Trophoblast cell (in vitro differentiated cells and primary cell): ENCODE measurements around the gene DDIT4.
"Not testable (repeated sequence)": the region's sequence is repeated elsewhere in the genome, so short reads cannot be mapped to it uniquely, and the experiment has no call there.

Experiments
- DNase-seq, 2 donors: peaks; one replicate each; pipeline ENCODE4 v3.0.0-alpha.2; 2016
- H2AFZ ChIP-seq: 2 replicates; pipeline ENCODE4 v1.6.1; 2013; ENCODE audit warnings: low read length, moderate library complexity, mild to moderate bottlenecking; ENCODE audit not compliant: insufficient read depth, poor library complexity
- H2AK5ac ChIP-seq: 2 replicates; pipeline ENCODE4 v1.6.1; 2013; ENCODE audit warnings: mild to moderate bottlenecking, low read length
- H2BK120ac ChIP-seq: 2 replicates; pipeline ENCODE4 v1.6.1; 2013; ENCODE audit warnings: low read length, mild to moderate bottlenecking, moderate library complexity; ENCODE audit not compliant: insufficient read depth, poor library complexity
- H2BK12ac ChIP-seq: 2 replicates; pipeline ENCODE4 v1.6.1; 2013; ENCODE audit warnings: mild to moderate bottlenecking, low read length, moderate library complexity
- H2BK5ac ChIP-seq: 2 replicates; pipeline ENCODE4 v1.6.1; 2013; ENCODE audit warnings: low read length, low read depth, moderate library complexity, mild to moderate bottlenecking; ENCODE audit not compliant: poor library complexity
- H3K14ac ChIP-seq: 2 replicates; pipeline ENCODE4 v1.6.1; 2013; ENCODE audit warnings: mild to moderate bottlenecking, low read length
- H3K18ac ChIP-seq: 2 replicates; pipeline ENCODE4 v1.6.1; 2013; ENCODE audit warnings: mild to moderate bottlenecking, low read length
- H3K23ac ChIP-seq: 2 replicates; pipeline ENCODE4 v1.6.1; 2013; ENCODE audit warnings: low read length
- H3K27ac ChIP-seq: 2 replicates; pipeline ENCODE4 v1.5.1; 2013; ENCODE audit warnings: low read depth, mild to moderate bottlenecking, inconsistent platforms, low read length, moderate library complexity
- H3K27me3 ChIP-seq: 2 replicates; pipeline ENCODE4 v1.6.1; 2013; ENCODE audit warnings: inconsistent platforms, mild to moderate bottlenecking, low read length, moderate library complexity; ENCODE audit not compliant: insufficient read depth
- H3K36me3 ChIP-seq, 2 experiments: 1 replicate in 1 of 2; 2 replicates in 1 of 2; pipeline ENCODE4 v1.6.1; 2013; ENCODE audit warnings: low read length in 2 of 2, mild to moderate bottlenecking in 2 of 2, moderate library complexity in 1 of 2; ENCODE audit not compliant: insufficient read depth in 2 of 2, control insufficient read depth in 1 of 2
- H3K4ac ChIP-seq: 2 replicates; pipeline ENCODE4 v1.6.1; 2013; ENCODE audit warnings: low read depth, mild to moderate bottlenecking, low read length, moderate library complexity
- H3K4me1 ChIP-seq, 2 experiments: 1 replicate in 1 of 2; 2 replicates in 1 of 2; pipeline ENCODE4 v1.6.1; 2013; ENCODE audit warnings: low read length in 2 of 2, mild to moderate bottlenecking in 2 of 2, moderate library complexity in 1 of 2; ENCODE audit not compliant: insufficient read depth in 2 of 2, control insufficient read depth in 1 of 2
- H3K4me2 ChIP-seq: 2 replicates; pipeline ENCODE4 v1.6.1; 2013; ENCODE audit warnings: inconsistent platforms, mild to moderate bottlenecking, low read length, moderate library complexity
- H3K4me3 ChIP-seq: 2 replicates; pipeline ENCODE4 v1.5.1; 2013; ENCODE audit warnings: mild to moderate bottlenecking, low read depth, low read length, inconsistent platforms
- H3K79me1 ChIP-seq: one replicate; pipeline ENCODE4 v1.6.1; 2013; ENCODE audit warnings: low read length
- H3K79me2 ChIP-seq: 2 replicates; pipeline ENCODE4 v1.6.1; 2013; ENCODE audit warnings: low read length, mild to moderate bottlenecking; ENCODE audit not compliant: control insufficient read depth, insufficient read depth, poor library complexity
- H3K9ac ChIP-seq: 2 replicates; pipeline ENCODE4 v1.6.1; 2013; ENCODE audit warnings: mild to moderate bottlenecking, low read length
- H3K9me3 ChIP-seq: 2 replicates; pipeline ENCODE4 v1.6.1; 2013; ENCODE audit warnings: low read depth, mild to moderate bottlenecking, control low read depth, inconsistent platforms, low read length; ENCODE audit not compliant: insufficient read depth
- H4K12ac ChIP-seq: 2 replicates; pipeline ENCODE4 v1.6.1; 2013; ENCODE audit warnings: low read depth, mild to moderate bottlenecking, low read length, moderate library complexity
- H4K8ac ChIP-seq: 2 replicates; pipeline ENCODE4 v1.6.1; 2013; ENCODE audit warnings: low read depth, mild to moderate bottlenecking, low read length, moderate library complexity
- H4K91ac ChIP-seq: one replicate; pipeline ENCODE4 v1.6.1; 2013; ENCODE audit warnings: low read depth, mild to moderate bottlenecking, low read length, moderate library complexity
- WGBS: extraction: QIAGEN DNeasy Blood & Tissue Kit; methylation state at CpG from one replicate; pipeline ENCODE4 v1.1.7; 2013; ENCODE audit warnings: missing lambda C conversion rate; ENCODE audit not compliant: insufficient read length, insufficient coverage; ENCODE audit errors: extremely low coverage; 5-methylcytosine and 5-hydroxymethylcytosine counted together

DDIT4 gene

GRCh38 chr10:72245949-72246525 lies 27.7 kb upstream of the DDIT4 start:
- no peak overlapping the region for H3K9ac ChIP-seq
- no CpG with 5 or more reads among the region's 3 CpGs for WGBS
- no peak overlapping the region for H3K4ac ChIP-seq
- H2BK5ac ChIP-seq, result no peak overlapping the region
- H3K4me2 ChIP-seq, result no peak overlapping the region
- no peaks in the 10 kb centered on the region for H3K27me3 ChIP-seq
- H2BK12ac ChIP-seq, result no peak overlapping the region
- peak overlapping the region; percentile 8 for H2AFZ ChIP-seq
- H3K18ac ChIP-seq, result no peak overlapping the region
- no peak overlapping the region for H4K8ac ChIP-seq
- H3K79me1 ChIP-seq, result peaks cover 4% of the 10 kb centered on the region
- H3K23ac ChIP-seq, result no peak overlapping the region
- no peak for DNase-seq
- H3K9me3 ChIP-seq, result peaks cover 2% of the 10 kb centered on the region
- H3K4me1 ChIP-seq, result peaks cover 14 to 21% of the 10 kb centered on the region in 2 experiments
- no peak overlapping the region for H2BK120ac ChIP-seq
- H3K79me2 ChIP-seq, result no peaks in the 10 kb centered on the region
- no peak overlapping the region for H2AK5ac ChIP-seq
- no peak overlapping the region for H4K91ac ChIP-seq
- no peak overlapping the region for H3K4me3 ChIP-seq
- H4K12ac ChIP-seq, result no peak overlapping the region
- H3K14ac ChIP-seq, result no peak overlapping the region
- no peak overlapping the region for H3K27ac ChIP-seq
- no peaks in the 10 kb centered on the region for H3K36me3 ChIP-seq

- peak overlapping the region; percentile 53 for H4K91ac ChIP-seq
- H3K4me3 ChIP-seq, result no peak overlapping the region
- H4K8ac ChIP-seq, result peak overlapping the region; percentile 64
- no CpG with 5 or more reads among the region's 10 CpGs for WGBS
- no peak overlapping the region for H2BK5ac ChIP-seq
- H3K9me3 ChIP-seq, result no peaks in the 10 kb centered on the region
- H3K18ac ChIP-seq, result peak overlapping the region; percentile 42
- peak overlapping the region; percentile 33 for H2BK12ac ChIP-seq
- H3K23ac ChIP-seq, result no peak overlapping the region
- peak overlapping the region; percentile 50 for H2AK5ac ChIP-seq
- no peak overlapping the region for H4K12ac ChIP-seq
- H3K4me2 ChIP-seq, result no peak overlapping the region
- no peaks in the 10 kb centered on the region for H3K36me3 ChIP-seq
- H2BK120ac ChIP-seq, result no peak overlapping the region
- no peak overlapping the region for H3K14ac ChIP-seq
- H3K79me1 ChIP-seq, result peaks cover 4% of the 10 kb centered on the region
- no peaks in the 10 kb centered on the region for H3K27me3 ChIP-seq
- peaks cover 12 to 16% of the 10 kb centered on the region in 2 experiments for H3K4me1 ChIP-seq
- peak overlapping the region; percentile 31 for H2AFZ ChIP-seq
- no peak overlapping the region for H3K27ac ChIP-seq
- no peak overlapping the region for H3K9ac ChIP-seq
- H3K79me2 ChIP-seq, result no peaks in the 10 kb centered on the region
- no peak overlapping the region for H3K4ac ChIP-seq
- DNase-seq, result no peak
These were observed 25.1 kb upstream of the DDIT4 start for GRCh38 chr10:72248468-72249151.

- Histone ChIP-seq H4K91ac (peak overlapping the region; percentile 45), H2AK5ac (peak overlapping the region; percentile 50), H2BK12ac (peak overlapping the region; percentile 33), H3K4me1 (peaks cover 8 to 14% of the 10 kb centered on the region in 2 experiments), H2AFZ (peak overlapping the region; percentile 5)
- not testable (repeated sequence) for H2BK120ac ChIP-seq, H3K4me3 ChIP-seq, H3K27me3 ChIP-seq, DNase-seq, H4K8ac ChIP-seq, H4K12ac ChIP-seq, H3K4ac ChIP-seq, H2BK5ac ChIP-seq, H3K79me2 ChIP-seq, H3K27ac ChIP-seq, H3K36me3 ChIP-seq, H3K9ac ChIP-seq, H3K18ac ChIP-seq, H3K23ac ChIP-seq, H3K9me3 ChIP-seq, H3K4me2 ChIP-seq, H3K79me1 ChIP-seq, H3K14ac ChIP-seq
- no CpG with 5 or more reads among the region's 17 CpGs for WGBS
These were observed 24.4 kb upstream of the DDIT4 start for GRCh38 chr10:72249176-72249862.

GRCh38 chr10:72250666-72251065 lies 23.1 kb upstream of the DDIT4 start:
- H4K12ac ChIP-seq, result no peak overlapping the region
- no peak overlapping the region for H3K4me3 ChIP-seq
- peak; percentile 26 to 30 for DNase-seq
- no peak overlapping the region for H3K27ac ChIP-seq
- no CpG with 5 or more reads among the region's 1 CpG for WGBS
- H3K9me3 ChIP-seq, result no peaks in the 10 kb centered on the region
- H3K14ac ChIP-seq, result no peak overlapping the region
- no peak overlapping the region for H3K23ac ChIP-seq
- H3K27me3 ChIP-seq, result no peaks in the 10 kb centered on the region
- no peaks in the 10 kb centered on the region for H3K36me3 ChIP-seq
- H3K9ac ChIP-seq, result no peak overlapping the region
- H3K4me2 ChIP-seq, result no peak overlapping the region
- H2AK5ac ChIP-seq, result no peak overlapping the region
- H2BK120ac ChIP-seq, result no peak overlapping the region
- H3K79me2 ChIP-seq, result no peaks in the 10 kb centered on the region
- H3K4me1 ChIP-seq, result peaks cover 10 to 17% of the 10 kb centered on the region in 2 experiments
- no peak overlapping the region for H3K4ac ChIP-seq
- H3K79me1 ChIP-seq, result peaks cover 9% of the 10 kb centered on the region
- no peak overlapping the region for H2AFZ ChIP-seq
- H3K18ac ChIP-seq, result no peak overlapping the region
- H4K91ac ChIP-seq, result no peak overlapping the region
- no peak overlapping the region for H2BK12ac ChIP-seq
- no peak overlapping the region for H2BK5ac ChIP-seq
- H4K8ac ChIP-seq, result no peak overlapping the region
